Muscle of back (tissue), 11 donors: ENCODE data around the gene BET1. TPM values are rescaled to one million over a fixed set of nuclear protein-coding genes. Genes with fewer than 3 reads are reported as not detected.
A peak's percentile ranks its signal among the peaks of the same experiment; 100 is the strongest.

ENCODE experiments used
- DNase-seq, 3 donors: peaks; one replicate each; pipeline versions ENCODE4 v3.0.0 to v3.0.0-alpha.2; 2013
- polyA plus RNA-seq, 10 donors: library from polyadenylated mRNA; unstranded; fragments of 120-200 nt; gene quantifications; one replicate each; pipeline ENCODE4 v1.2.1, GENCODE V29; 2013; ENCODE audit not compliant: insufficient read length in 10 of 10

The BET1 gene
- polyA plus RNA-seq, 10 donors, result 25.2 to 33.7 (median 28.7) TPM

DNA sequence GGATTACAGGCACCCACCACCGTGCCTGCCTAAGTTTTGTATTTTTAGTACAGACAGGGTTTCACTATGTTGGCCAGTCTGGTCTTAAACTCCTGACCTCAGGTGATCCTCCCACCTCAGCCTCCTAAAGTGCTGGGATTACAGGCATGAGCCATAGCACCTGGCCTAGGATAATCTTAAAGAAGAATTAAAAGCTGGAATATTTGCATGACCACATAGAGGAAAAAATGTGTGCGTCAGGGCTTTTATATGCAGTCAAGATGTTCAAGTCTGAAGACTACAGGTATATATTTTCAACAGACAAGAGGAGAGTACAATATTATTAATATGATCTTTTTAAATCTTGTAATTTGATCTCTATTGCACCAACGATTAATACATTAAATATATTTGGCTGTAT is 43.2 kb downstream of the BET1 start:
- DNase-seq, result no peak

DNA sequence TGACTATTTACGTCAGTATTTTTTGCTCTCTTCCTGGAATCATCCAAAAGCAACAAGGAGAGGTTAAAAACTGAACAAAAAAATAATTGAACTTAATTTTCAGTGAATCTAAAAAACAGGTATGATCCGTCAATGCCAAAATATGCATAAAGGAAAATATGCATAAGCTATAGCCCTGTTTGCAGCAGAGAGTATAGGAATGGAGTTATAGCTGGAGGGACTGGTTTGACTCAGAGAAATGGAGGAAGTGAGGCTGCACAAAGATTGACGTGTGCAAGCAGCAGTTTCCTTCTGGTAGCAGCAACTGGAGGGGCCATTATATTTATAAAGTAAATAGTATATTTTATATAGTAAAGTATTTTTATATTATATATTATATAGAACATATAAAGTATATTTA is 45.5 kb downstream of the BET1 start:
- no peak for DNase-seq

- DNase-seq, result no peak
These were observed 45.9 kb downstream of the BET1 start for GRCh38 chr7:93958216-93958615.

DNA sequence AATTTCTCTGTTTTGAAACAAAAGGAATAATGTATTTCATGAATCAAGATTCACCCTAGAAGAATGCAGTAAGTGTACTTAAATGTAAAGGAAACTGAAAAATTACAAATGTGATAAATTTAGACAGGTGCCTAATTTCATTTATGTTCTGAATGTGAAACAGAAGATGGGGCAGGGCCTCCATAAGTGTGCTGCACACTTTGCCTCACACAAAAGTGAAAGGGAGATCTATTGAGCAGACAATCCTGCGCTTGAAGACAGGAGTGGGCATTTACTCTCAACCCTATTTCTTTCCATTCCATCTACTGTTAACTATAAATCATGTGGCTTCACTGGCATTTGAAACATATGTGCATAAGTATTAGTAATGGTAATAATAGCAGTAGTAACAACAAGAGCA is 46.4 kb downstream of the BET1 start:
- DNase-seq, result no peak

DNA sequence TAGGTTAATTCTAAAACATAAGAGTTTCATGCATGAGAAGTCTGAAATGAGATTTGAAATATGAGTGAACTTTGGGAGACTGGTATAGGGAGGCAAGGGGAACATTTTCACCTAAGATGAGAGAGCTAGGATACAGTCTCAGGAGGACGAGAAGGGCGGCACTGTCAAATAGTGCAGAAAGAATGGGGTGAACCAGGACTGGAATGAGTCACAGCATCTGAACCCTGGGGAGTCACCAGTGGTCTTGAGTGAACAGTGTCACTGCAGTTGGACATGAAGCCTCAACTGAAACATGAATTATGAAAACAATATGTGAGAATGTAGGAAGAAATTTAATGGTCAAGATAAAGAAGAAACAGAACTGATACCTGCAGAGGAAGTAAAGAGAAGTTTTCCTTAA is 48.9 kb downstream of the BET1 start:
- no peak for DNase-seq

DNA sequence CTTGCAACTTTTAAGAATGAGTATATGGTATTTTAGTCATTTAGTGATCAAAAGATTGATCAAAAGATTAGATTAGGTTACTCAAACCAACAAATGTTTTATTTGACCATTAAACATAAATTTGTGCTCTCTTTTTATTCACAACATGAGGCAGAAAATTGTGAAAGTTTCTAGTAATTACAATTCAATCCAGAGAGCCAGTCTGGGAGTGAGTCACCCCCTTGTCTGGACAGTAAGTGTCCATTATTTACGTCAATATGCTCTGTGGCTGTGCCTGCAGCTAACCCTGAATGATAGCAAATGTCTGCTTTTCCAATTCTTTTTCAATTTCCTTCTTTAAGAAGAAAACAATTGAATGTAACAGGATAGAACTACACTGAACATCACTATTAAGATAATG is 54.7 kb downstream of the BET1 start:
- DNase-seq, result no peak

DNA sequence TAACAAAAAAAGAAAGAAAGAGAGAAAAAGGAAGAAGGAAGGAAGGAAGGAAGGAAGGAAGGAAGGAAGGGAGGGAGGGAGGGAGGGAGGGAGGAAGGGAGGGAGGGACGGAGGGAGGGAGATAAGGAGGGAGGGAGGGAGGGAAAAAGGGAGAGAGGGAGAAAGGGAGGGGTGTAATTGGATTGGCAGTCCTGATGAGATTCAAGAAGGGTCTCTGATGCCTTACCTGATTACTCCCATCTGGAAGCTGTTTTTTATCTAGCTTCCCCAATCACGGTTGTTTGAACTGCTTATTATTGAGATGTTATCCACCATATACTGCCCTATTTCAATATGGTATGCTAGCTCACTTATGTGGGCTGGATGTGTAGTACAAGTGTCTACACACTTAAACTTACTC is 55.3 kb downstream of the BET1 start:
- no peak for DNase-seq

DNA sequence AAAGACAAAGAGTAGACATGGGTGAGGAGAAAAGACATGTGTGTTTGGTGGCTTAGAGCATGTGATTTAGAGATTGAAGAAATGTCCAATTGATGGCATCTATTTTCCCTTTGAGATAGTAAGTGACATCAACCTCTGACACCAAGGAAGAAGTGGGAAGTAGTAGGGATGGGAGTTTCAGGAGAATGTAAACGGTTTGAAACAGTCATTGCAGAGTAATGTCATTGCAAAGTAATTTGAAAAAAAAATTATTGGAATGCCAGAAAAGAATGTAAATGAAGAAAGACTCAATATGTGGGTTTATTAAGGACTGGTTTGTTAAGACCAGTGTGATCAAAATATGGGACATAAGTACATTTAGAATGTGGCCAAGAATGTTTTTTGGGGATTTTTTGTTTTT is 56.0 kb downstream of the BET1 start:
- no peak for DNase-seq

DNA sequence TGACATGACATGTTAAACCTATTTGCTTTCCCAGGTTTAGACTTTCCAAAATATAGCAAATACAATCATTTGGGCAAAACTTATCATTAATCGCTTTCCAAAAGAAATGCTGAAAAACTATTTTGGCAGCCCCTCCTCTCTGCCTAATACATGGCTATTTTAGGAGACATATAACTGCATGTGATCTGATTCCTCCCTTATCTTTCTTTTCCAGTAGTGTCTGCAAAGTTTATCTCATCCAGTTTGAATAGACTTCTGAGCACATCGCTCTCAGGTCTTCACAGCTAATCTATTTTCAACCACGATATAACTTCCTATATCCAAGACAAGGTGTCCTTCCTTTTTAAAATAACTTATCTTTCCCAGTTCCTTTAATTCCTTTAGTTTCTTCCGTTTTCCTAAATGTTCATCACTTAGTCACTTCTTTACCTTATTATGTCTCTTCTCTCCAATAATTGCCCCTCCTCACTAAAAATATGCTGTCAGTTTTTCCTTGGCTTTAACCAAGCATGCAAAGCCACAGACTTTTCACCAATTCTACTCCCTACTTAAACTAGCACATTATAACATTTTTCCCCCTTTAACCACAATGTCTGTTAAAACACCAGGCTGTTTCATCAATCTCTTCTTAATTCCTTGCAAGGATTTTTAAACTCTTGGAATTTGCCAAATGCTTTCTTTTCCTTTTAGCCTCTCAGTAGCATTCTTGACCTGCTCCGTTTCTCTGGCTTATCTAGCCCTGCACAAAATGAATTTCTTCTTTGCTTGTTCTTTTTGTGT is 58.2 kb downstream of the BET1 start:
- peak in 1 of 3 donors; percentile 34 for DNase-seq

GRCh38 chr7:93945083-93945482 is 59.1 kb downstream of the BET1 start:
- no peak for DNase-seq

DNA sequence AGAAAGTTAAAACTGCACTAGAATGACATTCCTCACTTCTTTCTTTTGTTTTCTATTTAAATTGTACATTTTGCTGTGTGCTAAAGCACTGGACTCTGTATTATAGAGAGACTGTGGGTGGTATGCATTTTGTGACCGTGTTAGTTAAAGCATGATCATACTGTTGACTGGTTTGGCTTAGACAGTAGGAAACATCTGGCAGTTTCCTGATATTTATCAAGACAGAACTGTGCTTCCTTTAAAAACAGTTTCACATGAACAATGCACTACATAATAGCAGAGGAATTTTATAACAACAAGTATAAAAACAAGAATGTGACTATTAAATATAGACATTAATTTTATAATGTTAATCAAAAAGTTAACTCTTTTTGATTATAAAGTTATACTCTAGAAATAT is 59.5 kb downstream of the BET1 start:
- DNase-seq, result peak in 2 of 3 donors; percentile 44 to 59

- DNase-seq, result no peak
These were observed 60.2 kb downstream of the BET1 start for GRCh38 chr7:93943816-93944540.

Other genes with a start within 250 kb of the BET1 start
- 10 to 100 TPM in 1 of 10 donors, 1 to 10 TPM in 9; 1.2 to 11.8 (median 3.7) TPM for gene TFPI2, start 113.6 kb downstream of the BET1 start, polyA plus RNA-seq
- gene GNGT1, start 97.8 kb downstream of the BET1 start, polyA plus RNA-seq, result not detected
- 10 to 100 TPM; 25.1 to 41.2 (median 33.1) TPM for gene GNG11, start 82.6 kb downstream of the BET1 start, polyA plus RNA-seq